Neural cell (in vitro differentiated cells): ENCODE measurements around the gene ICE2. TPM values are rescaled to one million over a fixed set of nuclear protein-coding genes. Genes with fewer than 3 reads are reported as not detected.

ENCODE experiments used
- H2AFZ ChIP-seq: fragments of 200-600, 300-800 bp; sonication (generic), shearing (Covaris generic); 2 replicates; pipeline ENCODE4 v1.6.0; 2014; ENCODE audit warnings: low read depth, mild to moderate bottlenecking, antibody characterized with exemption, low read length, moderate library complexity
- H3F3A ChIP-seq: fragments of 200-600 bp; shearing (Covaris generic); 2 replicates; pipeline ENCODE4 v1.6.1; 2016; ENCODE audit warnings: mild to moderate bottlenecking, moderate library complexity, mixed read lengths, antibody characterized with exemption, low read length; ENCODE audit not compliant: insufficient read depth, poor library complexity, severe bottlenecking
- H3K27ac ChIP-seq: fragments of 200-600, 300-800 bp; sonication (generic), shearing (Covaris generic); 2 replicates; pipeline ENCODE4 v1.5.1; 2014; ENCODE audit warnings: mild to moderate bottlenecking, low read length, moderate library complexity
- H3K27me3 ChIP-seq: fragments of 300-800, 200-600 bp; sonication (generic), shearing (Covaris generic); 2 replicates; pipeline ENCODE4 v1.6.0; 2014; ENCODE audit warnings: mild to moderate bottlenecking, low read depth, low read length, moderate library complexity; ENCODE audit not compliant: insufficient read depth
- H3K36me3 ChIP-seq: fragments of 300-800, 200-600 bp; sonication (generic), shearing (Covaris generic); 2 replicates; pipeline ENCODE4 v1.5.1; 2014; ENCODE audit warnings: mild to moderate bottlenecking, antibody characterized with exemption, low read length, moderate library complexity; ENCODE audit not compliant: insufficient read depth
- H3K4me2 ChIP-seq: fragments of 300-800, 200-600 bp; sonication (generic), shearing (Covaris generic); 2 replicates; pipeline ENCODE4 v1.6.0; 2014; ENCODE audit warnings: mild to moderate bottlenecking, low read length
- H3K4me3 ChIP-seq: fragments of 300-800, 200-600 bp; sonication (generic), shearing (Covaris generic); 2 replicates; pipeline ENCODE4 v1.5.1; 2014; ENCODE audit warnings: mild to moderate bottlenecking, low read length, moderate library complexity
- H3K79me2 ChIP-seq: fragments of 200-600 bp; shearing (Covaris generic); replicated peaks from 2 replicates; pipeline ENCODE4 v1.6.0; 2014; ENCODE audit warnings: mild to moderate bottlenecking, low read length, moderate library complexity; ENCODE audit not compliant: insufficient read depth
- H3K9ac ChIP-seq: fragments of 300-800, 200-600 bp; sonication (generic), shearing (Covaris generic); 2 replicates; pipeline ENCODE4 v1.6.1; 2016; ENCODE audit warnings: mild to moderate bottlenecking, low read length, mixed read lengths
- H3K9me2 ChIP-seq: fragments of 200-600 bp; shearing (Covaris generic); 2 replicates; pipeline ENCODE4 v1.6.1; 2016; ENCODE audit warnings: mild to moderate bottlenecking, low read length, mixed read lengths; ENCODE audit not compliant: insufficient read depth
- H3K9me3 ChIP-seq: fragments of 200-600, 300-800 bp; sonication (generic), shearing (Covaris generic); 2 replicates; pipeline ENCODE4 v1.6.1; 2016; ENCODE audit warnings: mild to moderate bottlenecking, mixed run types, low read length, moderate library complexity, mixed read lengths
- H4K20me1 ChIP-seq: fragments of 200-600 bp; shearing (Covaris generic); 2 replicates; pipeline ENCODE4 v1.6.1; 2016; ENCODE audit warnings: mild to moderate bottlenecking, mixed run types; ENCODE audit not compliant: insufficient read depth
- CTCF ChIP-seq: fragments of 450-650 bp; IDR thresholded peaks from 2 replicates; pipeline ENCODE4 v1.5.1; 2014; ENCODE audit warnings: antibody characterized with exemption, mild to moderate bottlenecking, moderate library complexity; ENCODE audit not compliant: poor library complexity, severe bottlenecking
- EP300 ChIP-seq: fragments of 450-650 bp; conservative IDR thresholded peaks from 2 replicates; pipeline ENCODE4 v1.6.1; 2014; ENCODE audit warnings: antibody characterized with exemption, mild to moderate bottlenecking, moderate library complexity; ENCODE audit not compliant: poor library complexity, severe bottlenecking
- EZH2 ChIP-seq: fragments of 200-600, 300-800 bp; shearing (Covaris generic), sonication (generic); IDR thresholded peaks from 2 replicates; pipeline ENCODE4 v1.6.1; 2014; ENCODE audit warnings: antibody characterized with exemption, low read length, borderline replicate concordance, mild to moderate bottlenecking; ENCODE audit not compliant: insufficient read depth, poor library complexity, severe bottlenecking
- MXI1 ChIP-seq: fragments of 450-650 bp; conservative IDR thresholded peaks from 2 replicates; pipeline ENCODE4 v1.6.1; 2014; ENCODE audit warnings: antibody characterized with exemption, mild to moderate bottlenecking; ENCODE audit not compliant: poor library complexity, severe bottlenecking
- POLR2AphosphoS5 ChIP-seq: IDR thresholded peaks from 2 replicates; pipeline ENCODE4 v1.6.1; 2012
- RAD21 ChIP-seq: fragments of 450-650 bp; conservative IDR thresholded peaks from 2 replicates; pipeline ENCODE4 v1.6.1; 2014; ENCODE audit warnings: antibody characterized with exemption, mild to moderate bottlenecking, moderate library complexity
- REST ChIP-seq: IDR thresholded peaks from 2 replicates; pipeline ENCODE4 v1.6.1; 2012; ENCODE audit warnings: borderline replicate concordance
- SMC3 ChIP-seq: fragments of 450-650 bp; conservative IDR thresholded peaks from 2 replicates; pipeline ENCODE4 v1.6.1; 2014; ENCODE audit warnings: antibody characterized with exemption, mild to moderate bottlenecking, moderate library complexity; ENCODE audit not compliant: poor library complexity
- TAF1 ChIP-seq: IDR thresholded peaks from 2 replicates; pipeline ENCODE4 v1.6.1; 2012; ENCODE audit warnings: low read depth
- polyA plus RNA-seq: library from polyadenylated mRNA; depleted of rRNA; stranded (reverse); fragments of >200 nt; gene quantifications from 2 replicates; pipeline ENCODE4 v1.2.3, GENCODE V29; 2014

Gene ICE2
- polyA plus RNA-seq, 1 donor from 2014 or later = 34.0 TPM

GRCh38 chr15:60525341-60526039 lies 46.5 kb upstream of the ICE2 start:
- Histone ChIP-seq H3K79me2 (no peaks in the 10 kb centered on the region), H3K9me2 (no peaks in the 10 kb centered on the region), H4K20me1 (no peaks in the 10 kb centered on the region), H3K27ac (no peak overlapping the region), H3F3A (no peaks in the 10 kb centered on the region), H3K9ac (no peak overlapping the region), H3K4me2 (no peak overlapping the region), H3K27me3 (no peaks in the 10 kb centered on the region), H2AFZ (no peak overlapping the region), H3K9me3 (no peaks in the 10 kb centered on the region), H3K4me3 (no peak overlapping the region), H3K36me3 (no peaks in the 10 kb centered on the region)
- TF ChIP-seq CTCF (no peak), EP300 (no peak), POLR2AphosphoS5 (no peak), EZH2 (no peak), REST (no peak), SMC3 (no peak), TAF1 (no peak), RAD21 (no peak)

GRCh38 chr15:60523056-60523455 lies 44.1 kb upstream of the ICE2 start:
- Histone ChIP-seq H3K9me3 (no peaks in the 10 kb centered on the region), H3K27me3 (no peaks in the 10 kb centered on the region), H3K9me2 (no peaks in the 10 kb centered on the region), H2AFZ (no peak overlapping the region), H3K4me2 (no peak overlapping the region), H3K36me3 (no peaks in the 10 kb centered on the region), H4K20me1 (no peaks in the 10 kb centered on the region), H3F3A (no peaks in the 10 kb centered on the region), H3K9ac (no peak overlapping the region), H3K4me3 (no peak overlapping the region), H3K79me2 (no peaks in the 10 kb centered on the region), H3K27ac (no peak overlapping the region)
- TF ChIP-seq POLR2AphosphoS5 (no peak), TAF1 (no peak), CTCF (no peak), RAD21 (no peak), REST (no peak), SMC3 (no peak), EP300 (no peak), EZH2 (no peak), MXI1 (no peak)
